ENCODE results near the gene RNF207.

RNF207 gene

GRCh38 chr1:6249739-6250689 is 44.1 kb downstream of the RNF207 start:
- DNase-seq: peak in 1 of 4 experiments; percentile 22

DNA sequence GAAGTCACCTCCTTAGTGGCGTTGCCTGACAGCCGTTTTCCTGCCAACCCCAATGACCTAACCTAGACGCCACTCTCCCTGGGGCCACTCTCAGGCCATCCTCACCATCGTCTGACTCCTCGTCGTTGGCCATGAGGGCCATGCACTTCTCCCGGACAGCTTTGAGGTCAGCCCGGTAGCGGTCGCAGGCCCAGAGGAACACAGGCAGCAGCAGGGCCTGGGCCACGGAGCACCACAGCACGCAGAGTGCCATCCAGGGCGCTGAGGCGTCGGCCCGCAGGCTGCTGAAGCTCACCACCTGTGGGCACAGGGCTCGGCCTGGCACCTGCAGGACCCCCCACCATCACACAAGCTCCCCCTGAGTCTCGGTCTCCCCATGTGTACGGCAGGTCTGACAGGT is 45.3 kb downstream of the RNF207 start:
- no peak for DNase-seq

GRCh38 chr1:6251681-6252373 is 45.9 kb downstream of the RNF207 start:
- no peak for DNase-seq

DNA sequence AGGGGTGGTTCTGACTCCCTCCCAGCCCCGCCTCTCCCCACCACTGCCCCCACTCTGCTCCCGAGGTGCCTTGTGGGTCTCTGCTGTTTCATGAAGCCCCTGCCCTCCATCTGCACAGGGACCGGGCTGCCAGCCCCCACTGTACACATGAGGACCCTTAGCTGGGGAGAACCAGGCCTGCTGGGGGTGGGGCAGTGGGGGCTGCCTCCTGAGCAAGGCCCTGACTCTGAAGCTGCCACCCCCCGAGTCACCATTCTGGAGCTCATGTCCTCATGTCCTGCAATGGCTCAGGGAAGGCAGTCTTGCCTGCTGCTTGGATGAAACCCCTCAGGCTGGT is 46.4 kb downstream of the RNF207 start:
- DNase-seq: no peak

- DNase-seq: no peak
These were observed 47.5 kb downstream of the RNF207 start for GRCh38 chr1:6253380-6253779.

DNA sequence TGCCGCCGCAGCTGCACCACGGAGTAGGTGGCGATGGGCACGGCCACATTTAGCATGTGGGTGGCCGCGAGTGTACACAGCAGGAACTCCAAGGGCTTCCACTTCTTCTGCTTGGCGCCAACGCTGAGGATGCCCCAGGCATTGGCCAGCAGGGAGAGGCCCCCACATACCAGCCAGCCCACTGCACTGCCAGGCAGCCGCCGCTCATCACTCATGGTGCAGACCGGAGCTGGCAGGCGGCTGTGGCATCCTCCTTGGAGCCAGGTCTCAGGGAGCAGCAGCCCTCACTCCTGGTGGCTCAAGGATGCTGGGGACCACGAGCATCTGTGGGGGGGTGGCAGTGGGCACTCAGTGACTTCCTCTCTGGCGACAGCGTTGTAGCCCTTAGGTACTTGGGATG is 48.8 kb downstream of the RNF207 start:
- no peak for DNase-seq

- no peak for DNase-seq
These were observed 50.7 kb downstream of the RNF207 start for GRCh38 chr1:6256645-6257044.

GRCh38 chr1:6257541-6258069 is 51.7 kb downstream of the RNF207 start:
- no peak for DNase-seq

DNA sequence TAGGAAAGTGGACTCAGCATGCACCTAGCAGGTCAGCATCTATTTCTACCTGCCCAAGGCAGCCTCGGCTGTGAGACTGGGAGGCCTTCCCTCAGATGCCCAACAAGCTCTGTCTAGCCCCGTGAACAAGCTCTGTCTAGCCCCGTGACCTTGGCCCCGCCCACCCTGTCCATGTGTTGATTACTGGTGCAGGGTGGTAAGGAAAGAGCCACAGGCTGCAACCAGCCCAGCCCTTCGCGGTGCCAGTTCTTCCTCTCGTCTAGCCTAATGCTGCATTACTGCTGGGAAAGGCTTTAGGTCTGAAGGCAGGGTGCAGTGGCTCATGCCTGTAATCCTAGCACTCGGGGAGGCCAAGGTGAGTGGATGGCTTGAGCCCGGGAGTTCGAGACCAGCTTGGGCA is 52.8 kb downstream of the RNF207 start:
- DNase-seq: peak in 1 of 4 experiments; percentile 43

DNA sequence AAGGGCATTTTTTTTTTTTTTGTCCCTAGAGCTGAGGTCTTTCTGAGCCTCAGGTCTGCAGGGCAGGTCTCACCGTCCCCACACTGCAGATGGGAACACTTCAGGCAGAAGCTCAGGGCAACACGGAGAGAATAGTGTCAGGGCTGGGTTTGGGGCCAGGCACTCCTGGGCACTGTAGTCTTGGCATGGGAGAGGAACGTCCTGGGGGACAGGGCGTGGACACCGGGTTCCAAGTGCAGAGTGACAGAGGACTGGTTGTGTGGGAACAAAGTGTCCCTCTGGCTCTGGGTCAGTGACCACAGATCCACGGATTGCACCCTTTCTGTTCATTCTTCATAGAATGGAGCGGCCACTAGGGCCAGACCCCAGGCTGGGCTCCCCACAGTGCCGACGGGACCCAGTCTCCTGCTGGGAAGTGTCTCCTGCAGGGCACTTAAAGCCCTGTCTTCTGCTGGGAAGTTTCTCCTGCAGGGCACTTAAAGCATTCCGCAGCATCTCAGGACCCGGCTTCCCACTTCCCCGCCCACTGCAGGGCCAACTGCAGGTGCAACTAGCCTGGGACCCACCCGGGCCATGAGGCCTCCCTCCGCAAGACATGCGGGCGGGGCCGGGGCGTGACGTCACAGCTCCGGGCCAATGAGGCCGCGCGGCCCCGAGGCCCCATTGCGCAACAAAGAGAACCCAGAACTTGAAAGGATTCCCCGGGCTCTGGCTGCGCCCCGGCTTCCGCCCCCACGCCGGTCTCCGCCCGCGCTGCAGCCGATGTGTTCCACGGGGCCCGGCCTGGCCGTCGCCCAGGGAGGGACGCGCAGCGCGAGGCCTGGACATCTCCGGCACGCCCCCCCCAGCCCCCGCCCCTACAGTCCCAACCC is 53.8 kb downstream of the RNF207 start:
- DNase-seq: peak; percentile 88 to 95 (median 91)

DNA sequence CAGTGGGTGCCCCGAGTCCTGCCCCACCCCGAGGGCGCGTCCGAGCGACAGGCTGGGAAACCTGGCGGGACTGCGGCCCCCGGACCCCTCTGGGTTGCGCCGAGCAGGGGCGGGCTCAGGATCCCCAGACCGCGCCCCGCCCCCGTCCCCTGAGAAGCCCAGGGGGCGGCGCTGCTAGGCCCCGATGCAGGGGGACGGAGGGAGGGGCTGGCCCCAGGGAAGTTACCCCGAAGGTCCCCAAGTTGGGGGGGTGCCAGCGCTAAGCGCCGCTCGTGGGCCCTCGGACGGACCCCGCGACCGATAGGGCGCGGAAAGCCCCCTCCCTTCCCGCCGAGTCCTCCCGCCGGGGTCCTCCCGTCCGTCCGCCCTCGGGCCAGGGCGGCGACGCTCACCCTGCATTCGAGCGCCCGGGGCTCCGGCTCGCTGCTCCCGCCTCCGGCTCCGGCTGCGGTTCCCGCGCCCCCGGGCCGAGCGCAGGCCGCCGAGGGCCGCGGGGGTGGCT is 54.6 kb downstream of the RNF207 start:
- no peak for DNase-seq

DNA sequence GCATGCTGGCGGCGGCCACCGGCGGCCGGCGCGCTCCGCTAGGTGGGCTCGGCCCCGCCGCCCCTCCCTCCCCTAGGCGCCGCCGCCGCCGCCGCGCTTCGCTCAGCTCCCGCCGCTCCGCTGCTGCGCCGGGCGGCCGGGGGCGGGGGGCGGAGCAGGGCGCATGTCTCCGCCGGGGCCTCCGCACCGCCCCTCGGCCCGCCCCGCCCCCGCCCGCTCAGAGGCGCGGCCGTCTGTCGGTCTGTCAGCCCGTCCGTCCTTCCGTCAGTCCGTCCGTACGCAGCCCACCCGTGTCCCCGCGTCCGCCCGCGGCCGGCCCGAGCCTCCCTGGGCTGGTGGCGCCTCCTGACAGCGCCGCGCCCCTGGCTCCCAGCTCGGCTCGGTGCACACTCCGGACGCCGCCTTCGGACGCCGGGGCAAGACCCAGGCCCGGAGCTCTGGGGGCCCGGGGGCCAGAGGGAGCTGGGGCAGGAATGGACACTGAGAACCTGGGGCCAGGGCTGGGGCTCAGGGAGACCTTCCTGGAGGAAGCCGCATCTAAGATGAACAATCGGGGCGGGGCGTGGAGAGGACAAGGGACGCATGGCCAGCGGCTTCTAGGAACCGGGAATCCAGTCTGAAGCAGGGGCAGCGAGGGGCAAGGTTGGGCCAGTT is 55.2 kb downstream of the RNF207 start, which contains the start of gene GPR153:
Gene GPR153, minus strand, starts transcription at position 138 of the 654 bp plus-strand sequence. CDS start 6,193 bp downstream, outside the sequence.
- DNase-seq: peak; percentile 45 to 78 (median 62)

GRCh38 chr1:6261615-6261995 is 55.7 kb downstream of the RNF207 start:
- DNase-seq: no peak

- DNase-seq: no peak
These were observed 56.9 kb downstream of the RNF207 start for GRCh38 chr1:6262555-6263420.

DNA sequence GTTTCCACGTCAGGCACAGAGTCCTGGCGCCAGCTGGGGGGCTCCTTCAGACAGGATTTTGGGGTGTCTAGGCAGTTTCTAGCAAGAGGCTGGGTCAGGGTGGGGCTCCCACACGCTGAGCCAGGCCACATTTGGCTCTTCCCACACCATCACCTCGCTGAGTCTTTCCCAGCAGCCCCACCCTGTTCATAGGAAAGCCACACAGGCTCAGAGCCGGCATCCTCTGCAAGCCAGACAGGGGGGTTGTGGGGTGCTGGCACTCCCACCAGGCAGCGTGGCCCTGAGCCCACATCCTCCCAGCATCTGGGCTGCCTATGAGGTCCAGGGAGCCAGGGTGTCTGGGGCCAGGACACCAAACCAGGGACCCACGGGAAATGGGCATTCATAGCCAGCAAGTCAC is 57.8 kb downstream of the RNF207 start:
- DNase-seq: no peak

DNA sequence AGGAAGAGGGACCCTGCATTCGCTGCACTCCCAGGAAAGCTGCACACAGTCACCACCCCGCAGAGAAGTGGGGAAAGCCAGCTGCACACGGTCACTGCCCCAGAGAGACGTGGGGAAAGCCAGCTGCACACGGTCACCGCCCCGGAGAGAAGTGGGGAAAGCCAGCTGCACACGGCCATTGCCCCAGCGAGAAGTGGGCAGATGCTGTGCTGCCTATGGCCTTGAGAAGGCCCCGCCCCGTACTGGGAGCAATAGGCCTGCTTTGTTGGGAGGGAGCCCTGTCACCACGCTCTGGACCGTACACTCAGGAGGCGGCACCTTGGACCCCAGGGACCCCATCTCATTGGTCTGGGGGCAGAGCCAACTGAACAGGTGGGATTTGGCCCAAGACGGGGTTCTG is 59.2 kb downstream of the RNF207 start:
- DNase-seq: no peak

DNA sequence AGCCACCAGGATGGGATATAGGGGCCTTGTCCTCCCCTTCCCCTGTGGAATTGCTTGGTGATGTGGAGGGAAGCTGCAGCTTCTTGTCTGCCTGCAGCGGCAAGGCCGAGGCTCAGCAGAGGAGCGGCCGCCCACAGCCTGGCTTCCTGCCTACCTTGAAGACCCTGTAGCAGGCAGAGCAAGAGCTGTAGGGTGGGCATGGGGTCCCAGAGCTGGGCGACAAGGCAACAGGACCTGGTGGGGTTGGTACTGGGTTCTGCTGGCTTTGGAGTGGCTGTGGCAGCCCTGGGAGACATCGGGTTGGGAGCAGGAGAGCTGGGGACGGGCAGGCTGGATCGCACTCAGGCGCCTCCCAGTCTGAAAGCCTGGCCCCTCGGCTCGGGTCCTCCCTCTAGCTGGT is 60.7 kb downstream of the RNF207 start:
- DNase-seq: no peak

DNA sequence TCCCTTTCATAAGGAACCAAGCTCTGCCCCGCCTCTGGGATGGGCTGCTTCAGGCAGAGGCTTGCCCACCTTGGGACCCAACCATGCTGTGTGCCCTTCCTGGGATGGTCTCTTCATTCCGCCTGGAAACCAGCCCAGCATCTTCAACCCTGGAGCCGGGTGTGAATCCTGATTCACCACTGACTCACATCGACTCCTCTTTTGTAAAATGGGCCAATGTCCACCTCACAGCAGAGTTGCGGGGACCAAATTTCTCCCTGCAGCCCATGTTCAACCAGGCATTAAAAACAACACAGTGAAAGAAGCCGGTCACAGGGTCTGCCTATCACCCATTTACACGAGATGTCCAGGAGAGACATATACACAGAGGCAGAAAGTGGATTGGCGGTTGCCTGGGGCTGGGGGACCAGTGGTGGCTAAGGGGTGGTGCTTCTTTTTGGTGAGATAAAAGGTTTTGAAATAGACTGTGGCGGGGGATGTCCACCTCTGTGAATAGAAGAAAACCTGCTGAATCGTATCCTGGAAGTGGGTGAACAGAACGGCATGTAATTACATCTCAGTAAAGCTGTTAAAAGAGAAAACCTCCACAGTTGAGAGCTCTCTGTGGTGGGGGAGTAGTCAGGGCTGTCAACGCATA is 61.9 kb downstream of the RNF207 start:
- no peak for DNase-seq

- no peak for DNase-seq
These were observed 62.5 kb downstream of the RNF207 start for GRCh38 chr1:6268415-6268814.

DNA sequence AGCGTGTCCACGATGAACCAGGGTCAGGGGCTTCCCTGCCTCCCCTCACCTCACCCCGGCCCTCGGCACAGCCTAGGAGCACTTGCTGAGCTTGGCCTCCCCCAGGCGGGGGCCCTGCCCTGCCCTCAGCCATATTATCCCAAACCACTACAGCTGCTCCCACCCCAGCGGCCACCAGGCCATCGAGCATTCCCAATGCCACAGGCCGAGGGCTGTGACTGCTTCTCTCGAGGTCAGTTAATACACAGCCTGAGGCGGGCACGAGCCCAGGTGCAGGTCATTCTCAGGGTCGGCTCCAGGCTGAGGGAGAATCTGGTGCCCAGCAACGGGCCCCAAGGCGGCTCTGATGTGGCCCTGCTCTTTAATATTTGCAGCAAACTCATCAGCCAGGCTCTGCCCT is 63.4 kb downstream of the RNF207 start:
- DNase-seq: no peak

All from suppressor macrophage (primary cell).